ENCODE results near the gene WDR59.
A peak's percentile ranks its signal among the peaks of the same experiment; 100 is the strongest.
"Not testable (repeated sequence)": the region's sequence is repeated elsewhere in the genome, so short reads cannot be mapped to it uniquely, and the experiment has no call there.

WDR59 gene

GRCh38 chr16:75012380-75013081, 27.6 kb upstream of the WDR59 start:
- DNase-seq (ENCODE audit: low read depth in 3 of 3) = no peak

GRCh38 chr16:75011634-75012307, 26.8 kb upstream of the WDR59 start:
- peak in 1 of 3 donors; percentile 31 for DNase-seq (ENCODE audit: low read depth in 3 of 3)

- no peak for DNase-seq (ENCODE audit: low read depth in 3 of 3)
Observed at GRCh38 chr16:75010427-75010826, 25.5 kb upstream of the WDR59 start.

DNA sequence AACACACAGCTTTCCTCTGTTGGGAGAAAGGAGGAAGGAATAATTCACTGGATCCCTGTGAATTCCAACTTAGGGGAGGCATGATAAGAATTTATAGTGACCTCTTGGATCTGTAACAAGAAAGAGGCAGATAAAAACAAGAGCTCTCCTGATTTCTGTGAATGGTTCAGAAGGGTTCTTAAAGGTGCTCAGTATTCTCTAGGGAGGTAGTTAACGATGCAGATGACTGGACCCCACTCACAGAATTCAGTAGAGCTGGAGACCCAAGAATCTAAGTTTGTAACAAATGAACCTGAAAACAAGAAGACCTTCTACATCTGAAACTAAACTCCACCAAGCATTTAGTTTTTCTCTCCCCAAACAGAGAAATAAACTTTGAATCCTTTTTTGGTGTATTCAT, 22.5 kb upstream of the WDR59 start:
- DNase-seq (ENCODE audit: low read depth in 3 of 3) = no peak

DNA sequence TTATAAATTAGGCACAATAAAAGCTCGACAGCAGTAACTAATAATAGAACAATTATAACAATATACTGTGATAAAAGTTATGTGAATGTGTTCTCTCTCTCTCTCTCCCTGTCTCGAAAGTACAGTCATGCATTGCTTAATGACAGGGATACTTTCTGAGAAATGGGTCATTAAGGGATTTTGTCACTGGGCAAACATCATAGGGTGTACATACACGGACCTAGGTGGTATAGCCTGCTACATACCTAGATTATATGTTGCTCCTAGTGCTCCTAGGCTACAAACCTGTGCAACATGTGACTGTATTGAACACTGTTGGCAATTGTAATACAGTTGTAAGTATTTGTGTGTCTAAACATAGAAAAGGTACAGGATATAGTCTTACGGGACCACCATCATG, 20.8 kb upstream of the WDR59 start:
- no peak for DNase-seq (ENCODE audit: low read depth in 3 of 3)

- DNase-seq (ENCODE audit: low read depth in 3 of 3) = no peak
Observed at GRCh38 chr16:75004460-75004859, 19.5 kb upstream of the WDR59 start.

DNA sequence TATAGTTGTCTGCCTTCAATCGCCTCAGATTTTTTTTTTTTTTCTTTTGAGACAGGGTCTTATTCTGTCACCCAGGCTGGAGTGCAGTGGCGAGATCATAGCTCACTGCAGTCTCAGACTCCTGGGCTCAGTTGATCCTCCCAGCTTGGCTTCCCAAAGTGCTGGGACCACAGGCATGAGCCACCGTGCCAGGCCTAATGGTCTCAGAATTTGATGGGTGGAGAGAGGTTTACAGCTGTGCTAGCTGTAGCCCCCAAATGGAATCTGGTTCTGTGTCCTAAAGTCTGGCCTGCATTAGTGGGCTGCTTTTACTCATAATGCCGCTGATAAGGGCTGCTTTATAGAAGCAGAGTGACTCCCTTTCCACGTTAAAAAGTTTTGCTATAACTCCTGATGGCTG, 19.0 kb upstream of the WDR59 start:
- DNase-seq (ENCODE audit: low read depth in 3 of 3) = no peak

GRCh38 chr16:75002474-75002873, 17.6 kb upstream of the WDR59 start:
- no peak for DNase-seq (ENCODE audit: low read depth in 3 of 3)

DNA sequence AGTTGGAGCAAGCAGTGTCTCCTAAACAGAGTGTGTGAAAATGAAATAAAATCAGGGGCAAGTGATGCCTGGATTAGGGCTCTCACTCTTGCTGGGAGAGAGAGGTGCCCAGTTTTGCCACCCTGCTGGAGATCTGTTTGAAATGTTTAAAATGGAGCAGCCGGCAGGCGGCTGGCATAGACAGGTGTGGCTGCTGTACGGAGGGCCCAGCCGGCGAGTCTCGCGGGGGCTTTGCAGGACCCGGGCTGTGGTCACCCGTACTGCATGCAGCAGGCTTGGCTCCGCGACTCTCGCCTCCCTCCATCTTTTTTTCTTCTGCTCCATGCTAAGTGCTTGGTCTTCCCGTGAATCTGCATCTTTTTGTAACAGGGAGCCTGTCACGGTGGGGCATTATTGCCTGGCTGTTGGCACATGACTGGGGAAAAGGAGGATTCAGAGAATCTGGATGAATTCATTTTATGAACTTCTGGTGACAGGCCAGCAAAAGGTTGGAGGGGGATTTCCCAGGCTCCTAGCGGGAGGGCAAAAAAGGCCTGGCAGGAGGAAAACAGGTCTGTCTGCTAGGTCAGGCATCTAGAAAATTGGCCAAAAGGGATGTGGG, 15.7 kb upstream of the WDR59 start:
- DNase-seq (ENCODE audit: low read depth in 3 of 3) = no peak

DNA sequence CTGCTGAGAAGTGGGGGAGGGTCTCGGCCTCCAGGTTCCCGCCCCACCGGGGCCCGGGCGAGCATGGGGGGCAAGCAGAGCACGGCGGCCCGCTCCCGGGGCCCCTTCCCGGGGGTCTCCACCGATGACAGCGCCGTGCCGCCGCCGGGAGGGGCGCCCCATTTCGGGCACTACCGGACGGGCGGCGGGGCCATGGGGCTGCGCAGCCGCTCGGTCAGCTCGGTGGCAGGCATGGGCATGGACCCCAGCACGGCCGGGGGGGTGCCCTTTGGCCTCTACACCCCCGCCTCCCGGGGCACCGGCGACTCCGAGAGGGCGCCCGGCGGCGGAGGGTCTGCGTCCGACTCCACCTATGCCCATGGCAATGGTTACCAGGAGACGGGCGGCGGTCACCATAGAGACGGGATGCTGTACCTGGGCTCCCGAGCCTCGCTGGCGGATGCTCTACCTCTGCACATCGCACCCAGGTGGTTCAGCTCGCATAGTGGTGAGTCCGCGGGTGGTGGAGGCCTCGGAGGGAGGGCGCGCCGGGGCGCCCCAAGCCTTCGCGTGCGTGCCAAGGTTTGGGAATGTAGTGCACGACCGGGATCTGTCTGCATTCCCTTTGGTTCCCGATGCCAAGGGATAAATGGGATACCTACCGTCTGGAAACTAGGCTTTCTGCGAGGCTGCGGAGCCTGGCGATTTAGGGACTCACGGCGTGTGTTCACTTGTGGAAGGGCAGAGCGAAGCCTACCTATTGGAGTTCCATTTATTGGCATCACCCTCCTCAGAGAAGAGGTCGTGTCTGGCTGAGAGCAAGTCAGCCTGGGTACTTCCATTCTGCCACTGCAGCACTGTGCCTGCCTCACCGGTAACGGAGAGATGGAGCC, 14.9 kb upstream of the WDR59 start:
- peak in 2 of 3 donors; percentile 40 to 59 for DNase-seq (ENCODE audit: low read depth in 3 of 3)

- no peak for DNase-seq (ENCODE audit: low read depth in 3 of 3)
Observed at GRCh38 chr16:74999219-74999608, 14.3 kb upstream of the WDR59 start.

DNA sequence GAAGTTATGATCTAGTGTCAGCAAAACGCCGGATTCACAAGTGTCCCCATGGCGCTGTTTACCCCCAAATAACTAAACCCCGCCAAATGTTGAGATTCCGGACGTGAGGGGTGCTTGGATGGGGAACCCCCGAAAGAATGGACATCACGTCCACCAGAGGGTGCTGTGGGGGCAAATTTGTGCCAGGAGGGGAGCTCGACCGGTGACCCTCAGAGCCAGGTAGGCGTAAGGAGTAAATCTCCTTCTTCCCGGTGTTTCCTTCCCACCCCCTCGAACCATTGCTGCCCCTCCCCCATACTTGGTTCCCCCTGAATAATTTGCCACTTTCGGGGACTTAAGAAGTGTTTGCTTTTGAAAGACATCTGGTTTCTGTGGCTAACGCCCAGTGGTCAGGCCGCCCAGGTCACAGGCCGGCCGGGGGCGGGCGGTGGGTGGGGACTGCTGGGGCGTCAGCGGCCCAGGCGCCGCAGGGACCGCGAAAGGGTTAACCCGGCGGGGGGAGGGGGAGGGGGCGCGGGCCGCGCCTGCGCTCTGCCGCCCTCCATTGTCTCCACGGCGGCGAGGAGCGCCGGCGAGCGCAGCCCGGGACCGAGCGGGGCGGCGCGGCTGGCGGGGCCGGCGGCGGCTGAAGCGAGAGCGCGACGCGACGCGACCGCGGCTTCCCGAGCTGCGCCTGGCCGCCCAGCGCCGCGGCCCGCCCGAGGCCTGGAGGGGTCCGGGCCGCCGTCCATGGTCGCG, 13.7 kb upstream of the WDR59 start, which contains the start of gene ZNRF1:
Gene ZNRF1, plus strand, starts transcription at position 544 of the 738 bp plus-strand sequence. CDS start 648 bp downstream, outside the sequence.
- DNase-seq (ENCODE audit: low read depth in 3 of 3) = peak; percentile 68 to 87 (median 69)

- DNase-seq (ENCODE audit: low read depth in 3 of 3) = no peak
Observed at GRCh38 chr16:74997042-74997491, 12.1 kb upstream of the WDR59 start.

- no peak for DNase-seq (ENCODE audit: low read depth in 3 of 3)
Observed at GRCh38 chr16:74995986-74996385, 11.1 kb upstream of the WDR59 start.

DNA sequence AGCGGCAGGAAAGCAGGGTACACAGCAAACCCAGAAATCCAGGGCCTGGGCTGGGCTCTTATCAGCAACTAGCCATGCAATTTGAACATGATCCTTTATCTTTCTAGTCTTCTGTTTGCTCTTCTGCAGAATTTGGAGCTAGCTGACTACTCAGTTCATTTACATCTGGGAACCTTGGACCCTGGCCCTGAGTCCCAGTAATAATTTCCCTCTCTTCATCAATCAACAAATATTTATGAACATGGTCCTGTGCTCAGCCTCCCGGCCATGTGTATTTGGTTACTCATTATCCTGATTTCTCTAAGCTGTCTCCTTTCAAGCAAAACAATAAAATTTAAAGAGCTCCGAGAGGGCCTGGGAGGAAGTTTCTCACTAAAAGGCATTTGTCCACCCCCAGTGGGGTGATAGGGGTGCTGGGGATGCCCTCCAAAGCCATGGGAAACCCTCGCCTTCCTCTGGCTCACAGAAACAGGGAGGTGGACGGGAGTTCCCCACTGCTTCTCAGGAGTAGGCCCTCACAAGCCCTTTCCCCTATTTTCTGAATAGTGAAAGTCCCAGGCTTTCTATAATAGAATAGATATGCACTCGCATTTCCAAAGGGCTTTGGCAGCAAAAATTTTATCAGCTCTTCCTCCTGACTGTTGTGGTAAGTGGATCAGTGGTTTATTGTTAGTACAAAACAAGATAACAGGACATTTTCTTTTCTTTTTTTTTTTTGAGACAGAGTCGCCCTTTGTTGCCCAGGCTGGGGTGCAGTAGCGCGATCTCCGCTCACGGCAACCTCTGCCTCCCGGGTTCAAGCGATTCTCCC, 6.9 kb upstream of the WDR59 start:
- DNase-seq (ENCODE audit: low read depth in 3 of 3) = no peak

DNA sequence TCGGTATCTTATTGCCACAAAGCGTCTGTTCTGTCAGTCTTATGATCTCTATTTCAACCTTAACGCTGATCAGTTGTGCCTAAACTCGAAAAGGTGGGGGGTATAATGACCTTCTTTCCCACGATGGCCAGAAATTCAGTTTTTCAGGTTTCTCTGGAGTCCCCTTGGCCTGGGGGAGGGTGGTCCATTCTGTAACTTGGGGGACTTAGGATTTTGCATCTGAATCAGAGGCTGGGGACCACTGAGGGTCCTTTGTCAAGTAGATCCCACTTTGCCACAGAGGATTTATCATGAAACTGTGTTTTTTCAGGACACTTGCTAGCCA, 6.3 kb upstream of the WDR59 start:
- no peak for DNase-seq (ENCODE audit: low read depth in 3 of 3)

- no peak for DNase-seq (ENCODE audit: low read depth in 3 of 3)
Observed at GRCh38 chr16:74990832-74991231, 5.9 kb upstream of the WDR59 start.

- DNase-seq (ENCODE audit: low read depth in 3 of 3) = not testable (repeated sequence)
Observed at GRCh38 chr16:74989864-74990263, 4.9 kb upstream of the WDR59 start.

DNA sequence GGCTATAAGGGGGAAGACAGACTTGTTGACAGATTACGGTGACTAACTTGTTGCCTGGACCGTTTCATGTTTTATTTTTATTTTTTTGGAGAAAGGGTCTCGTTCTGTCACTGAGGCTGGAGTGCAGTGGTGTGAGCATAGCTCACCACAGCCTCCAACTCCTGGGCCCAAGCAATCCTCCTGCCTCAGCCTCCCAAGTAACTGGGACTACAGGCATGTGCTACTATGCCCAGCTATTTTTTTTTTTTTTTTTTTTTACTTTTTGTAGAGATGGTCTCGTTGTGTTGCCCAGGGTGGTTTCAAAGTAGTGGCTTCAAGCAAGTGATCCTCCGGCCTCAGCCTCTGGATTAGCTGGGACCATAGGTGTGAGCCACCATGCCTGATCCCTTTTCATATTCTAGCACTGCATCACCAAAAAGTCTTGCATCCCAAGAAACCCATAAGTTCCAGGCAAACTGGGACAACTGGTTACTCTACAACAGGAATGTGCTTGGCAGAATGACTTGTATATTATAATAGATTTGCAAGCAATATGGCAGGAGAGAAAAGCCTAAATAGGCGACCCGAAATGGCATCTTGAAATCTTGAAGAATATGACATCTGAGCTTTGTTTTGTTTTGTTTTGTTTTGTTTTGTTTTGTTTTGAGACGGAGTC, 2.2 kb upstream of the WDR59 start:
- DNase-seq (ENCODE audit: low read depth in 3 of 3) = no peak

DNA sequence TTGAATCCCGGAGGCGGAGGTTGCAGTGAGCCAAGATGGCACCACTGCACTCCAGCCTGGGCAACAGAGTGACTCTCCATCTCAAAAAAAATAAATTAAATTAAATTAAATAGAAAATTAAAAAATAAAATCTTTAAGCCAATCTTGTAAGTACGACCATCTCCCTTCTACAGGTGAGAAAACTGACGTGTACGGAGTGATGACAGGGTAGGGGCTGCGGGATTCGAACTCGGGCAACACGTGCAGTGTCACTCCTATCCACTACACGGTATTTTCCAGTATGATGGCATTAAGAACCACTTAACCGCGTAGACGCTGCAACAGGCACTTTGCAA, 762 bp downstream of the WDR59 start:
- DNase-seq (ENCODE audit: low read depth in 3 of 3) = no peak
